Heart right ventricle (tissue), 16 donors: Measurements from ENCODE around the gene ECHDC3. TPM values are rescaled to one million over a fixed set of nuclear protein-coding genes. Genes with fewer than 3 reads are reported as not detected.
A peak's percentile ranks its signal among the peaks of the same experiment; 100 is the strongest.

ENCODE experiments used
- ATAC-seq, 8 donors: fragments of 200-7000 bp; cut with Tn5 transposase; one replicate each; pipeline ENCODE4 v1.9.1; 2020; ENCODE audit warnings: mild to moderate bottlenecking in 8 of 8, moderate library complexity in 8 of 8, moderate number of reproducible peaks in 1 of 8
- DNase-seq, 2 donors: peaks; one replicate each; pipeline ENCODE4 v3.0.0-alpha.2; 2020
- H3K27ac ChIP-seq, 10 donors: fragments of 200-600 bp; sonication (generic) in 2 of 10; one replicate each; pipeline versions ENCODE4 v1.5.0 to v1.8.0; 2020 to 2022; ENCODE audit warnings: mild to moderate bottlenecking in 3 of 10
- H3K27me3 ChIP-seq, 7 donors: fragments of 200-600 bp; one replicate each; pipeline ENCODE4 v1.8.0; 2021 to 2022; ENCODE audit warnings: mild to moderate bottlenecking in 2 of 7
- H3K36me3 ChIP-seq, 9 donors: fragments of 200-600 bp; sonication (generic) in 1 of 9; one replicate each; pipeline versions ENCODE4 v1.5.0 to v1.8.0; 2020 to 2022; ENCODE audit warnings: mild to moderate bottlenecking in 2 of 9
- H3K4me1 ChIP-seq, 9 donors: fragments of 200-600 bp; sonication (generic) in 1 of 9; one replicate each; pipeline versions ENCODE4 v1.5.0 to v1.8.0; 2020 to 2022; ENCODE audit warnings: mild to moderate bottlenecking in 4 of 9
- H3K4me3 ChIP-seq, 10 donors: fragments of 200-600 bp; sonication (generic) in 2 of 10; one replicate each; pipeline versions ENCODE4 v1.5.0 to v1.8.0; 2020 to 2022; ENCODE audit warnings: mild to moderate bottlenecking in 7 of 10, moderate library complexity in 2 of 10
- H3K9me3 ChIP-seq, 11 donors: fragments of 200-600 bp in 10 of 11; sonication (generic) in 2 of 11; one replicate each; pipeline versions ENCODE4 v1.5.0 to v1.8.0; 2013 to 2022; ENCODE audit warnings: mild to moderate bottlenecking in 2 of 11, control low read depth in 1 of 11, moderate library complexity in 1 of 11
- WGBS, 2 donors: extraction: QIAGEN DNeasy Blood & Tissue Kit; methylation state at CpG; one replicate each; pipeline ENCODE4 v1.1.7; 2013; ENCODE audit warnings: inconsistent platforms in 1 of 2; 5-methylcytosine and 5-hydroxymethylcytosine counted together
- intact Hi-C, 10 donors: fragments of 100-400 bp; cut with DNase I; formaldehyde crosslinking; loops; one replicate each; pipeline versions ENCODE4 v1.11.1 to v1.14.2; 2022
- polyA plus RNA-seq, 2 donors: library from polyadenylated mRNA; stranded (reverse); fragments of 200-250 nt; gene quantifications; one replicate each; pipeline ENCODE4 v1.2.3, GENCODE V29; 2013
- total RNA-seq, 10 donors: library from RNA; stranded (reverse); fragmentation: NEBNext Ultra II Directional in 3 of 10; extraction: Animal tissue kit (Norgen Biotek cat#: 25700) in 3 of 10; gene quantifications; one replicate each; pipeline versions ENCODE4 v1.2.1 to v1.2.4, GENCODE V29; 2021 to 2023
- TF ChIP-seq, protein P1 (sequence below), 9 donors: fragments of 200-600 bp; sonication (generic) in 2 of 9; IDR thresholded peaks; one replicate each; pipeline versions ENCODE4 v1.5.0 to v1.8.0; 2021 to 2022; ENCODE audit warnings: antibody characterized with exemption in 9 of 9, mild to moderate bottlenecking in 5 of 9, moderate library complexity in 1 of 9
- donor health status: Arrhythmogenic right ventricular cardiomyopathy.
- donor health status: ischemic (EF 13 %, LVEDD 7.1; RV severe dilation, severe dysfunction).
- donor health status: healthy with polysubstance abuse.
- donor health status: DM: no; HTN: yes; CAD: no.
- donor health status: DM: no; HTN: no; CAD: no.
- donor health status: ischemic (EF 25% LVEDD 6.9; RV normal size, moderate dysfunction).
- donor health status: ischemic (EF 25% LVEDD 5.7; RV mildly dilated, moderate dysfunction).
- donor health status: healthy.
- donor health status: DM: yes; HTN: yes; CAD: no.
- donor health status: Ischemic cardiomyopathy.
- donor health status: ischemic (EF 35%, LVEDD 5.7; RV mildly dilated, moderate dysfunction).
- donor health status: nonischemic (EF 11% LVEDD 7.7; RV severe dilation, severe dysfunction).
- donor health status: DM: yes; HTN: yes; CAD: no.
- donor health status: PGD.
- donor health status: ischemic (EF 29% LVEDD 5.4; RV normal size, mild dysfunction).
- donor health status: nonischemic (EF 23%, LVEDD 6.1; RV moderate dilation, normal function).

ECHDC3 gene
- total and polyA plus RNA-seq, 12 donors: 15.0 to 114 (median 57.1) TPM

- H3K36me3 ChIP-seq: no peaks in the 10 kb centered on the region
Measured at GRCh38 chr10:11808808-11809207, 66.6 kb downstream of the ECHDC3 start.

DNA sequence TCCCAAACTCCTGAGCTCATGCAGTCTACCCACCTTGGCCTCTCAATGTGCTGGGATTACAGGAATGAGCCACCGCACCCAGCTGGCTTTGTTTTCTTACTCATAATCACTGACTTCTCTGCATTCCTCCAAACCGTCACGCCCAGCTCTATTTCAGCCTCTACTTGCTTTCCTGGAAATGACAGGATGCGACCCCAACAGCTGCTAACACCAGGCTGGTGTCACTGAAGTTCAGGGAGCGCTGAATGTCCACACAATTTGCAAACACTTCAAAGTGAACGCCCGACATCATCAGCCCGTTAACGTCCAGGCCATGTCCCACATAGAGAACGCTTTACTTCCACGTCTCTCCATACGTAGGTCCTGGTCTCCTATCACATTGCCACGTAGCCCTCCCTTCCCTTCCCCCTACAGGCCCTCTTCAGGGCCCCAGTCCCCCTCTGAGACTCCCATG, 68.2 kb downstream of the ECHDC3 start:
- H3K36me3 ChIP-seq: no peaks in the 10 kb centered on the region
- ATAC-seq: peak in 1 of 8 donors; percentile 25

More at GRCh38 chr10:11808808-11809207, 66.6 kb downstream of the ECHDC3 start:
- Histone ChIP-seq H3K27ac (no peak overlapping the region), H3K27me3 (peaks cover 0 to 34% (median 12%) of the 10 kb centered on the region in 7 donors), H3K4me3 (no peak overlapping the region), H3K4me1 (no peaks in the 10 kb centered on the region), H3K9me3 (no peaks in the 10 kb centered on the region)
- intact Hi-C loops: no loop called here
- DNase-seq: no peak
- ATAC-seq: no peak
- TF ChIP-seq, protein P1, sequence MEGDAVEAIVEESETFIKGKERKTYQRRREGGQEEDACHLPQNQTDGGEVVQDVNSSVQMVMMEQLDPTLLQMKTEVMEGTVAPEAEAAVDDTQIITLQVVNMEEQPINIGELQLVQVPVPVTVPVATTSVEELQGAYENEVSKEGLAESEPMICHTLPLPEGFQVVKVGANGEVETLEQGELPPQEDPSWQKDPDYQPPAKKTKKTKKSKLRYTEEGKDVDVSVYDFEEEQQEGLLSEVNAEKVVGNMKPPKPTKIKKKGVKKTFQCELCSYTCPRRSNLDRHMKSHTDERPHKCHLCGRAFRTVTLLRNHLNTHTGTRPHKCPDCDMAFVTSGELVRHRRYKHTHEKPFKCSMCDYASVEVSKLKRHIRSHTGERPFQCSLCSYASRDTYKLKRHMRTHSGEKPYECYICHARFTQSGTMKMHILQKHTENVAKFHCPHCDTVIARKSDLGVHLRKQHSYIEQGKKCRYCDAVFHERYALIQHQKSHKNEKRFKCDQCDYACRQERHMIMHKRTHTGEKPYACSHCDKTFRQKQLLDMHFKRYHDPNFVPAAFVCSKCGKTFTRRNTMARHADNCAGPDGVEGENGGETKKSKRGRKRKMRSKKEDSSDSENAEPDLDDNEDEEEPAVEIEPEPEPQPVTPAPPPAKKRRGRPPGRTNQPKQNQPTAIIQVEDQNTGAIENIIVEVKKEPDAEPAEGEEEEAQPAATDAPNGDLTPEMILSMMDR (IDR thresholded peaks at IDR 0.05): no peak
- WGBS, 2 donors: 96 to 98% methylated on average over 5 of the region's 5 CpGs

GRCh38 chr10:11810973-11811372, 68.8 kb downstream of the ECHDC3 start:
- H3K27me3 ChIP-seq: peaks cover 0 to 20% (median 4%) of the 10 kb centered on the region in 7 donors
- TF ChIP-seq, protein P1 (IDR thresholded peaks at IDR 0.05): no peak
- ATAC-seq: no peak
- no peaks in the 10 kb centered on the region for H3K36me3 ChIP-seq
- H3K4me1 ChIP-seq: peaks cover 0 to 10% (median 0%) of the 10 kb centered on the region in 9 donors
- intact Hi-C loops: no loop called here
- no peak overlapping the region for H3K27ac ChIP-seq
- H3K9me3 ChIP-seq: no peaks in the 10 kb centered on the region
- H3K4me3 ChIP-seq: no peak overlapping the region
- no peak for DNase-seq
- 76 to 81% methylated on average over 6 of the region's 6 CpGs for WGBS, 2 donors

More for the DNA sequence above, 68.2 kb downstream of the ECHDC3 start:
- H3K27ac ChIP-seq: no peak overlapping the region
- 46 to 53% methylated on average over 13 of the region's 13 CpGs for WGBS, 2 donors
- H3K9me3 ChIP-seq: no peaks in the 10 kb centered on the region
- DNase-seq: no peak
- TF ChIP-seq, protein P1 (IDR thresholded peaks at IDR 0.05): no peak
- intact Hi-C loops: no loop called here
- peaks cover 0 to 23% (median 4%) of the 10 kb centered on the region in 7 donors for H3K27me3 ChIP-seq
- H3K4me3 ChIP-seq: no peak overlapping the region
- H3K4me1 ChIP-seq: peaks cover 0 to 10% (median 0%) of the 10 kb centered on the region in 9 donors

DNA sequence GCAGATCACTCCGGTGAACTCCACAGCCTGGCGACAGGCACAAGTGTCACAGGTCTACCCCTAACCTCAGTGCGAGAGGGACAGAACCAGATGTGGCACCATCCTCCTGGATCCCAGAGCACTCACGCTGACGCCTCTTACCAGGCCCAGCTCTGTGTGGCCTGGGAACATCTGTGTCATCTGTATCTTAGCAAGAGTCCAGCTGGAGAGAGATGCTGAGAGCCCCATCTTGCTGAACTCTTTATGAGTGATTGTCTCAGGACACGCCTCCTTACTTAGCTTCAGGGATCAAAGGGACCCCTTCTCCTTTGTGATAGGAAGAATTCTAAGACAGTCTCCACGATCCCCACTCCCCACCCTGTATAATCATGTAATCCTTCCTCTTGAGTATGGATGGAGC, 71.0 kb downstream of the ECHDC3 start:
- no peak overlapping the region for H3K4me3 ChIP-seq
- H3K36me3 ChIP-seq: no peaks in the 10 kb centered on the region
- ATAC-seq: no peak
- 93 to 94% methylated on average over 7 of the region's 7 CpGs for WGBS, 2 donors
- H3K27me3 ChIP-seq: peaks cover 0 to 20% (median 4%) of the 10 kb centered on the region in 7 donors
- DNase-seq: no peak
- H3K27ac ChIP-seq: no peak overlapping the region
- H3K4me1 ChIP-seq: peaks cover 0 to 10% (median 0%) of the 10 kb centered on the region in 9 donors
- H3K9me3 ChIP-seq: no peaks in the 10 kb centered on the region
- TF ChIP-seq, protein P1 (IDR thresholded peaks at IDR 0.05): no peak
- intact Hi-C loops: no loop called here

Other genes starting within 250 kb of the ECHDC3 start
- 10 to 100 TPM in 2 of 10 donors, 1 to 10 TPM in 8; 5.7 to 11.1 (median 8.9) TPM for gene USP6NL, start 130.7 kb upstream of the ECHDC3 start, total RNA-seq
- gene USP6NL, start 130.7 kb upstream of the ECHDC3 start, polyA plus RNA-seq: 1 to 10 TPM; 1.8 to 4.1 TPM
- gene PROSER2, start 81.0 kb downstream of the ECHDC3 start, total RNA-seq: 1 to 10 TPM in 2 of 10 donors, under 1 TPM in 8; 0.34 to 1.6 (median 0.76) TPM
- gene PROSER2, start 81.0 kb downstream of the ECHDC3 start, polyA plus RNA-seq: under 1 TPM; 0.51 to 0.80 TPM